GM21825 (cell line): ENCODE measurements around the gene ZNF117.
"Not testable (repeated sequence)": the region's sequence is repeated elsewhere in the genome, so short reads cannot be mapped to it uniquely, and the experiment has no call there.

Source experiments
- ATAC-seq: cut with Tn5 transposase; IDR thresholded peaks from one replicate; pipeline ENCODE4 v1.9.1; 2021; ENCODE audit warnings: mild to moderate bottlenecking, moderate library complexity; ENCODE audit not compliant: unreplicated experiment

The ZNF117 gene

DNA sequence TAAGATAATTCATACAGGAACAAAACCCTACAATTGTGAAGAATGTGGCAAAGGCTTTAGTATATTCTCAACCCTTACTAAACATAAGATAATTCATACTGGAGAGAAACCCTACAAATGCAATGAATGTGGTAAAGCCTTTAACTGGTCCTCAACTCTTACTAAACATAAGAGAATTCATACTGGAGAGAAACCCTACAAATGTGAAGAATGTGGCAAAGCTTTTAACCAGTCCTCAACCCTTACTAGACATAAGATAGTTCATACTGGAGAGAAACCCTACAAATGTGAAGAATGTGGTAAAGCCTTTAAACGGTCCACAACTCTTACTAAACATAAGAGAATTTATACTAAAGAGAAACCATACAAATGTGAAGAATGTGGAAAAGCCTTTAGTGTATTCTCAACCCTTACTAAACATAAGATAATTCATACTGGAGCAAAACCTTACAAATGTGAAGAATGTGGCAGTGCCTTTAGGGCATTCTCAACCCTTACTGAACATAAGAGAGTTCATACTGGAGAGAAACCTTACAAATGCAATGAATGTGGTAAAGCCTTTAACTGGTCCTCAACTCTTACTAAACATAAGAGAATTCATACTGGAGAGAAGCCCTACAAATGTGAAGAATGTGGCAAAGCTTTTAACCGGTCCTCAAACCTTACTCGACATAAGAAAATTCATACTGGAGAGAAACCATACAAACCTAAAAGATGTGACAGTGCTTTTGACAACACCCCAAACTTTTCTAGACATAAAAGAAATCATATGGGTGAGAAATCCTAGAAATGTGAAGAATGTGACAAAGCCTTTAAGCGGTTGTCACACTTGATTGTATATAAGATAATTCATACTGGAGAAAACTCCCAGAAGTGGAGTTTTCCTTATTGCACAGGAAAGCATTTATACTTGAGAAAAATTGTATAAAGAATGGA is 62.3 kb downstream of the ZNF117 start:
- not testable (repeated sequence) for ATAC-seq
